ENCODE data around the gene TAPT1. TPM values are rescaled to one million over a fixed set of nuclear protein-coding genes. Genes with fewer than 3 reads are reported as not detected.
"Not testable (repeated sequence)": the region's sequence is repeated elsewhere in the genome, so short reads cannot be mapped to it uniquely, and the experiment has no call there.

The TAPT1 gene
- 34.0 and 46.4 TPM in 2 replicates for total RNA-seq

- intact Hi-C loops (cut with micrococcal nuclease), result loop anchor here (1.0 to 10.0 kb wide), 12 partner anchors 9 to 1796 kb away; partner anchors contain the start of genes CPEB2, DCAF16, FBXL5 and LAP3
Observed at GRCh38 chr4:16225863-16226815, at the start of gene TAPT1. TSS of gene TAPT1 (minus strand) at chr4:16226471. CDS start at chr4:16226457, 14 bp downstream.

GRCh38 chr4:16271411-16271810 is 45.1 kb upstream of the TAPT1 start:
- intact Hi-C loops (cut with micrococcal nuclease), result no loop called here

- intact Hi-C loops (cut with micrococcal nuclease), result no loop called here
Observed at GRCh38 chr4:16270454-16271328, 44.4 kb upstream of the TAPT1 start.

- intact Hi-C loops (cut with micrococcal nuclease), result not testable (repeated sequence)
Observed at GRCh38 chr4:16269742-16270453, 43.6 kb upstream of the TAPT1 start.

- intact Hi-C loops (cut with micrococcal nuclease), result no loop called here
Observed at GRCh38 chr4:16269240-16269639, 43.0 kb upstream of the TAPT1 start.

- intact Hi-C loops (cut with micrococcal nuclease), result no loop called here
Observed at GRCh38 chr4:16268290-16268689, 42.0 kb upstream of the TAPT1 start.

- intact Hi-C loops (cut with micrococcal nuclease), result no loop called here
Observed at GRCh38 chr4:16267639-16268038, 41.4 kb upstream of the TAPT1 start.

GRCh38 chr4:16265820-16266219 is 39.5 kb upstream of the TAPT1 start:
- intact Hi-C loops (cut with micrococcal nuclease), result loop anchor here (1.0 to 2.0 kb wide), 2 partner anchors 69 to 384 kb away; no protein-coding TSS in a partner anchor

- intact Hi-C loops (cut with micrococcal nuclease), result loop anchor here (1.0 to 2.0 kb wide), 4 partner anchors 68 to 382 kb away; partner anchors contain the start of gene FGFBP2
Observed at GRCh38 chr4:16264798-16265197, 38.5 kb upstream of the TAPT1 start.

GRCh38 chr4:16263056-16263455 is 36.8 kb upstream of the TAPT1 start:
- intact Hi-C loops (cut with micrococcal nuclease), result no loop called here

GRCh38 chr4:16262188-16262587 is 35.9 kb upstream of the TAPT1 start:
- intact Hi-C loops (cut with micrococcal nuclease), result no loop called here

- intact Hi-C loops (cut with micrococcal nuclease), result no loop called here
Observed at GRCh38 chr4:16261313-16261878, 35.1 kb upstream of the TAPT1 start.

- intact Hi-C loops (cut with micrococcal nuclease), result no loop called here
Observed at GRCh38 chr4:16259889-16260246, 33.6 kb upstream of the TAPT1 start.

- intact Hi-C loops (cut with micrococcal nuclease), result no loop called here
Observed at GRCh38 chr4:16259241-16259888, 33.1 kb upstream of the TAPT1 start.

GRCh38 chr4:16257611-16258010 is 31.3 kb upstream of the TAPT1 start:
- intact Hi-C loops (cut with micrococcal nuclease), result no loop called here

- intact Hi-C loops (cut with micrococcal nuclease), result no loop called here
Observed at GRCh38 chr4:16256343-16256742, 30.1 kb upstream of the TAPT1 start.

- intact Hi-C loops (cut with micrococcal nuclease), result no loop called here
Observed at GRCh38 chr4:16255730-16256129, 29.5 kb upstream of the TAPT1 start.

GRCh38 chr4:16253127-16253960 is 27.1 kb upstream of the TAPT1 start:
- intact Hi-C loops (cut with micrococcal nuclease), result no loop called here

- intact Hi-C loops (cut with micrococcal nuclease), result no loop called here
Observed at GRCh38 chr4:16250661-16251365, 24.5 kb upstream of the TAPT1 start.
